GM13976 (cell line): ENCODE data around the gene CCR3.

ENCODE experiments used
- DNase-seq: peaks from one replicate; pipeline ENCODE4 v3.0.0; 2012; ENCODE audit warnings: low spot score
- in situ Hi-C: fragments of 300-500 bp; cut with MboI; formaldehyde crosslinking; loops from one replicate; pipeline ENCODE4 v1.12.0; 2022; ENCODE audit warnings: low sequenced_read_pairs, mixed read lengths, inconsistent platforms; ENCODE audit not compliant: unreplicated experiment
- TF ChIP-seq, protein P1 (sequence below): IDR thresholded peaks from 2 replicates; pipeline ENCODE4 v1.5.1; 2012; ENCODE audit warnings: borderline replicate concordance, mild to moderate bottlenecking; ENCODE audit not compliant: insufficient read depth; ENCODE audit errors: extremely low read depth, missing control alignments, control extremely low read depth

Gene CCR3

DNA sequence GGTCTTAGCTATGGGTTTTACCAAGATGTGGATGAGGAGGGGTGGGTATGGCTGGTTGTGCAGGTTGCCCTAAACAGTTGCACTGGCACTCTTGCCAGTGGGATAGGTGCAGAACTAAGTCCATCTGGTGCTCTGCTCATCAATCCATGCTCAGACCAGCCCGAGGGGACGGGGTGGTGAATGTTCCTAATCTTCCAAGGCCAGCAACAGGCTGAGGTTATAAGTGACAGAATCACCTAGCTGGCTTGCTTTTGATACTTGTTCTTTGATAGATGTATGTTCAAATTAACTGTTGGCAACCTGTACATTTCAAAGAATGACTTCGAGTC, 58.2 kb downstream of the CCR3 start:
- in situ Hi-C loops, result no loop called here
- DNase-seq, result no peak
- TF ChIP-seq, protein P1, sequence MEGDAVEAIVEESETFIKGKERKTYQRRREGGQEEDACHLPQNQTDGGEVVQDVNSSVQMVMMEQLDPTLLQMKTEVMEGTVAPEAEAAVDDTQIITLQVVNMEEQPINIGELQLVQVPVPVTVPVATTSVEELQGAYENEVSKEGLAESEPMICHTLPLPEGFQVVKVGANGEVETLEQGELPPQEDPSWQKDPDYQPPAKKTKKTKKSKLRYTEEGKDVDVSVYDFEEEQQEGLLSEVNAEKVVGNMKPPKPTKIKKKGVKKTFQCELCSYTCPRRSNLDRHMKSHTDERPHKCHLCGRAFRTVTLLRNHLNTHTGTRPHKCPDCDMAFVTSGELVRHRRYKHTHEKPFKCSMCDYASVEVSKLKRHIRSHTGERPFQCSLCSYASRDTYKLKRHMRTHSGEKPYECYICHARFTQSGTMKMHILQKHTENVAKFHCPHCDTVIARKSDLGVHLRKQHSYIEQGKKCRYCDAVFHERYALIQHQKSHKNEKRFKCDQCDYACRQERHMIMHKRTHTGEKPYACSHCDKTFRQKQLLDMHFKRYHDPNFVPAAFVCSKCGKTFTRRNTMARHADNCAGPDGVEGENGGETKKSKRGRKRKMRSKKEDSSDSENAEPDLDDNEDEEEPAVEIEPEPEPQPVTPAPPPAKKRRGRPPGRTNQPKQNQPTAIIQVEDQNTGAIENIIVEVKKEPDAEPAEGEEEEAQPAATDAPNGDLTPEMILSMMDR, result no peak

DNA sequence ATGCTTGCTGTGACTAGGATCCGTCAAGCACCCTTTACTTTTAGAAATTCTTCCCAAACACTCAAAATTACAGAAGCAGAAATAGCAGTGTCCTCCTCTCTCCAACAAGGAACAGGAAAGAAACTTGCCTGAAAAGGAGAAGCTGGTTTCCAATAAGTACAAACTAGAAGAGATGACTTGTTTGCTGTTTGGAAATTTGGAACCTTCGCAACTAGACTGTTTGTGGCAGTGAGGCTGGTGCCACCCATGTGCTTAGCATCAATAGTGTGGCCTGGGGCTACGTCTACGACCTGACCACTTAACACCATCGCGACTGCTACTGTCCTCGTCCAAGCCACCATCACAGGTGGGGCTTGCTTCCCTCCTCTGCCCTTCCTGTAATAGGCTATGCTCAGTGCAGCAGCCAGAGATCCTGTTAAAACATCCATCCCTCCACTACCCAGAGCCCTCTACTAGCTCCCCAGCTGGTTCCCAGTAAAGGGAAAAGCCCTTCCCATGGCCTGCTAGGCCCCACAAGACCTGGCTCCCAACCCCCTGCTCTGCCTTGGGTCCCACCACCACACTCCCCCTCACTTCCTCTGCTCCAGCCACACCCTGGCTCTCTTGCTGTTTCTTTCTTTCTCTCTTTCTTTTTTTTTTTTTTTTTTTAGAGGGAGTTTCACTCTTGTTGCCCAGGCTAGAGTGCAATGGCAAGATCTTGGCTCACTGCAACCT, 59.0 kb downstream of the CCR3 start:
- no peak for DNase-seq
- TF ChIP-seq, protein P1, result no peak
- in situ Hi-C loops, result no loop called here

DNA sequence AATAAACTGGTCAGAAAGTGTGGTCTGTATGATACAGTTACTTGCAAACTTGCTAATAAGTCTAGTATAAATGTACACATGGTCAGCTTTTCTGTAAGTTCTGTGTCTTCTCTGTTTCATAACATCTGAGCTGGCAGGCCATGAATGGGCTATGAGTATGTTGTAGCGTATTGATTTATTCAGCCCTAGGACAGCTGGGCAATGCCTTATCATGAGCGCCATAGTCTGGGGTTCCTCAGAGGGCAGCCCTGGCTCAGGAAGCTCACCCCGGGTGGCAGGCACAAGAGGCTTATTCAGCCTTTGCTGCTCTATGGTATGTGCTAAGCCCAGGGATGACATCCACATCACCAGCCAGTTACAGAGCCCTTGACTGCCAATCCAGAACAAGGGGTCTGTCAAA, 61.0 kb downstream of the CCR3 start:
- TF ChIP-seq, protein P1, result no peak

DNA sequence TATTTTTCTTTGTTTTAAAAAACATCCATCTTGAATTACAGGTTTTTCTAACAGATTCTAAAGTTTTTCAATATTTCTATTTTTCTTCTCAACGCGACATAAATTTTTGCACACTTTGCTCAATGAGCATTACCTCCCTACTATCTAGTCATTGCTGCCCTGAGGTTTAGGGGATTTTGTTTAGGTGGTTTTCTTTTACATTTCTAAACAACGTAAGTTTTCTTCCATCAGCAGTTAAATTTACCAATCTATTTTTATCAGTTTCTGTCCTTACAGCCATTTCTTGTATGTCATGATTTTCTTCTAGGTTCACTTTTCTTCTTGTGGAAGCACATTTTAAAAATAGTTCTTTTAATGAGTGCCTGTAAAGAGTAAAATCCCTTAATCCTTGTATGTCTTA, 62.5 kb downstream of the CCR3 start:
- TF ChIP-seq, protein P1, result no peak
- peak; percentile 37 for DNase-seq
- in situ Hi-C loops, result no loop called here

More for the DNA sequence above, 61.0 kb downstream of the CCR3 start:
- in situ Hi-C loops, result no loop called here
- no peak for DNase-seq

DNA sequence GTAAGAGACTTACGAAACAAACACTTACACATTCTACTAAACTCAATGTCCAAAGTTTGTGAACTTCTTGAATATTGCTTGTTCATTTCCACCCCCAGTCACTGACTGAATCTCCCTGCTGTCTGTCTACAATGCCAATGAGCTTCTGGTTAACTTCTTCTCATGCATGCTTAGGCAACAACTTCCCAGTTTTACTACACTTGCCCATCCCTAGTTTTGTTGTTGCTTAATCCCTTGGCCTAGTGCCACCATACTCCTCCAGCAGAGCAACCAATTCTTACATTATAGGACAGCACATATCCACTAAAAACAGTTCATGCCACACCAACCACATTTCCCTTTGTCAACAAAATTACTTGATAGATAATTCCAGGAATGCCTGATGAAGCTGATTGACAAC, 70.7 kb downstream of the CCR3 start:
- in situ Hi-C loops, result no loop called here
- TF ChIP-seq, protein P1, result no peak
- no peak for DNase-seq

DNA sequence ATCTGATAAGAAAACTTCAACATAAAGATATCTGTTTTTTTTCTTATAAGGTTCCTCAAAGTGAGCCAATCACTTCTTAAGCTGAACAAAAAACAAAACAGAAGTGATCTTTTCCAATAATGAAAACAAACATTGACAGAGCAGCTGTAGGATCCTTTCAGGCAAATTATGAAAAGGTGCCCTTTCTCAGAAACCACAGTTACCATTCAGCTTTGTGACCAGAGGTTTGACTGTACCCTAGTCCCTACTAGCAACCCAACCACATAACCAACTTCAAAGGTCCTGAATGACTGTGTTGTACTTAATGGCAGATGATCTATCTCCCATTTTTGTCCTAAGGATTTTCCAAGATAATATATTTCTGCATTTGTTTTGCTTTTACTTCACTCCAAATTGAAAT, 72.3 kb downstream of the CCR3 start:
- in situ Hi-C loops, result no loop called here
- no peak for DNase-seq
- TF ChIP-seq, protein P1, result no peak

DNA sequence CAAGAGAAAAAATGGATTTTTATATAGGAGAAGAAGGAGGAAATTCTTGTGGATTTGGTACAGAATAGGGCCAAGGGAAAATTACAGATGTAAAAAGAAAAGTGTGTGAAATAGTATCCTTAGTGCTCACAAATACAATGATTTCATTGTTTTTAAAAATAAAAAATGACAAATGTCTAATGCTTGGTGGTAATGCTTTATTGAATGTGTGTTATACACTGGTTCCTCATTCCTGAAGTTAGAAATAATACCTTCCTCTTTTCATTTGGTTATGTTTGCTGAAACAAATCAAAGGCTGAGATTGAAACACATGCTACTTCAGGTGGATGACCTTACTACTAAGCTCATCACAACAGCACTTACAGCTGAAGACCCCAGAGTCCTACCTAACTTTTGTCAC, 73.9 kb downstream of the CCR3 start:
- in situ Hi-C loops, result no loop called here
- no peak for DNase-seq
- TF ChIP-seq, protein P1, result no peak
